ENCODE measurements around the gene FCN1.

DNA sequence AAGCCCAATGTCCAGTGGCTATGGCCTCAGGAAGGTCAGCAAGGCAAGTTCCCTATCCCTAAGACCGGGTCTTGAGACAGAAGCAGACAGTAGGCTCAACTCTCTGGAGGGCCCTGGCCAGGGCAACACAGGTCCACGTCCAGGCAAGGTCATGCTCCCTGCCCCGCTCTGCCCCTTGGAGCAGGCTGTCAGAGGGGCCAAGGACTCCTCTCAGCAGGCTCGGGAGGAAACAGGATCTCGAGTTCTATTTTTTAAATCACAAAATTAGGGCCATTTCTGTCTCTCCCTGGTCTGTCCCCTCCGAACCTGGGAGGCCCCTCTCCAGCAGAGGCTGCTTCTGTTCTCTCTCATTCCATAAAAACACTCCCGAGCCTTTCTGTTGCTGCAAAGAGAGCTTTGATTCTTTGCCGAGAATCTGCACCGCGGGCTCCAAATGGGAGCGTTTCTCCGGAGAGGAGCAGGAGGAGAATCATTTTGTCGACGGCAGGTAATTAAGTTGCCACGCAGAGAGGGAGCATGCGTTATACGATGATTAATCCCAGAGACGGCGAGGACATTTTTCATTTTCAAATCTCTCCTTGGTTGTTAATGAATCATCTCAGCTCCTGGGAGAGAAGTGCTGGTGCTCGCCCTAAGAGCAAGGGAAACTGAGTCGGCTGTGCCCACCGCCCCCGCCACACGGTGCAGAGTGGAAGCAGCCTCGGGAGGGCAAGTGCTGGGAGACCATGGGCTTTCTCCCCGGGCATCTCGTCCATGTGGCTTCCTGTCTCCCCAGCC lies 24.5 kb upstream of the FCN1 start:
- TF ChIP-seq, protein P1, sequence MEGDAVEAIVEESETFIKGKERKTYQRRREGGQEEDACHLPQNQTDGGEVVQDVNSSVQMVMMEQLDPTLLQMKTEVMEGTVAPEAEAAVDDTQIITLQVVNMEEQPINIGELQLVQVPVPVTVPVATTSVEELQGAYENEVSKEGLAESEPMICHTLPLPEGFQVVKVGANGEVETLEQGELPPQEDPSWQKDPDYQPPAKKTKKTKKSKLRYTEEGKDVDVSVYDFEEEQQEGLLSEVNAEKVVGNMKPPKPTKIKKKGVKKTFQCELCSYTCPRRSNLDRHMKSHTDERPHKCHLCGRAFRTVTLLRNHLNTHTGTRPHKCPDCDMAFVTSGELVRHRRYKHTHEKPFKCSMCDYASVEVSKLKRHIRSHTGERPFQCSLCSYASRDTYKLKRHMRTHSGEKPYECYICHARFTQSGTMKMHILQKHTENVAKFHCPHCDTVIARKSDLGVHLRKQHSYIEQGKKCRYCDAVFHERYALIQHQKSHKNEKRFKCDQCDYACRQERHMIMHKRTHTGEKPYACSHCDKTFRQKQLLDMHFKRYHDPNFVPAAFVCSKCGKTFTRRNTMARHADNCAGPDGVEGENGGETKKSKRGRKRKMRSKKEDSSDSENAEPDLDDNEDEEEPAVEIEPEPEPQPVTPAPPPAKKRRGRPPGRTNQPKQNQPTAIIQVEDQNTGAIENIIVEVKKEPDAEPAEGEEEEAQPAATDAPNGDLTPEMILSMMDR (conservative IDR thresholded peaks at IDR 0.05; ENCODE audit: low read length), result no peak
- no peak for TF ChIP-seq EZH2phosphoT487 (IDR thresholded peaks at IDR 0.05; ENCODE audit: borderline replicate concordance)

Measured in Loucy (cell line).